ENCODE data around the gene PROM2. TPM values are rescaled to one million over a fixed set of nuclear protein-coding genes. Genes with fewer than 3 reads are reported as not detected.

The PROM2 gene
- total and polyA plus RNA-seq, 10 of the 15 experiments (the other 5 are each of a cell fraction or from before 2014, with no cell fraction given) = 0.01 to 0.04 TPM; not detected in 8

DNA sequence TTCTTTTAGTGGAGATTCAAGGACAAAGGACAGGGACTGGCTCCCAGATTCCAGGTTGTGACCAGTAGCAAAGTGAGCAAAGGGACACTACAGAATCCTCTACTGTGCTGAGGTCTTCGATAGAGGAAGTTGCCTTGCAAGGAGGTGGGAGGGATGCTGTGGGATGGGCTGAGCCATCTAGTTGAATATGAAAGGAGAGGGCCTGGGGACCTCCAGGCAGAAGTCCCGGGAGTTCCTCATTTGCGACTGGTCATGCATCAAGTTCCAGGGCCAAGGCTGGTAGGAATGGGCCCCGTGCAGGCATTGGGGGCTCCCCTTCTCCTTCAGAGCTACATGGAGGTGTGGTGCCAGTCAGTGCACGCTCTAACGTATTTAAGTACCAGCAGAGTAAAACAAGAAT is 12.6 kb upstream of the PROM2 start (continued):
- TF ChIP-seq, protein P1, sequence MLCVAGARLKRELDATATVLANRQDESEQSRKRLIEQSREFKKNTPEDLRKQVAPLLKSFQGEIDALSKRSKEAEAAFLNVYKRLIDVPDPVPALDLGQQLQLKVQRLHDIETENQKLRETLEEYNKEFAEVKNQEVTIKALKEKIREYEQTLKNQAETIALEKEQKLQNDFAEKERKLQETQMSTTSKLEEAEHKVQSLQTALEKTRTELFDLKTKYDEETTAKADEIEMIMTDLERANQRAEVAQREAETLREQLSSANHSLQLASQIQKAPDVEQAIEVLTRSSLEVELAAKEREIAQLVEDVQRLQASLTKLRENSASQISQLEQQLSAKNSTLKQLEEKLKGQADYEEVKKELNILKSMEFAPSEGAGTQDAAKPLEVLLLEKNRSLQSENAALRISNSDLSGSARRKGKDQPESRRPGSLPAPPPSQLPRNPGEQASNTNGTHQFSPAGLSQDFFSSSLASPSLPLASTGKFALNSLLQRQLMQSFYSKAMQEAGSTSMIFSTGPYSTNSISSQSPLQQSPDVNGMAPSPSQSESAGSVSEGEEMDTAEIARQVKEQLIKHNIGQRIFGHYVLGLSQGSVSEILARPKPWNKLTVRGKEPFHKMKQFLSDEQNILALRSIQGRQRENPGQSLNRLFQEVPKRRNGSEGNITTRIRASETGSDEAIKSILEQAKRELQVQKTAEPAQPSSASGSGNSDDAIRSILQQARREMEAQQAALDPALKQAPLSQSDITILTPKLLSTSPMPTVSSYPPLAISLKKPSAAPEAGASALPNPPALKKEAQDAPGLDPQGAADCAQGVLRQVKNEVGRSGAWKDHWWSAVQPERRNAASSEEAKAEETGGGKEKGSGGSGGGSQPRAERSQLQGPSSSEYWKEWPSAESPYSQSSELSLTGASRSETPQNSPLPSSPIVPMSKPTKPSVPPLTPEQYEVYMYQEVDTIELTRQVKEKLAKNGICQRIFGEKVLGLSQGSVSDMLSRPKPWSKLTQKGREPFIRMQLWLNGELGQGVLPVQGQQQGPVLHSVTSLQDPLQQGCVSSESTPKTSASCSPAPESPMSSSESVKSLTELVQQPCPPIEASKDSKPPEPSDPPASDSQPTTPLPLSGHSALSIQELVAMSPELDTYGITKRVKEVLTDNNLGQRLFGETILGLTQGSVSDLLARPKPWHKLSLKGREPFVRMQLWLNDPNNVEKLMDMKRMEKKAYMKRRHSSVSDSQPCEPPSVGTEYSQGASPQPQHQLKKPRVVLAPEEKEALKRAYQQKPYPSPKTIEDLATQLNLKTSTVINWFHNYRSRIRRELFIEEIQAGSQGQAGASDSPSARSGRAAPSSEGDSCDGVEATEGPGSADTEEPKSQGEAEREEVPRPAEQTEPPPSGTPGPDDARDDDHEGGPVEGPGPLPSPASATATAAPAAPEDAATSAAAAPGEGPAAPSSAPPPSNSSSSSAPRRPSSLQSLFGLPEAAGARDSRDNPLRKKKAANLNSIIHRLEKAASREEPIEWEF (IDR thresholded peaks at IDR 0.05; ENCODE audit: insufficient replicate concordance, low read depth, low read length) = no peak
- TF ChIP-seq FOS (IDR thresholded peaks at IDR 0.05; ENCODE audit: borderline replicate concordance, extremely low read depth, insufficient read length) (no peak), NRF1 (conservative IDR thresholded peaks at IDR 0.05; ENCODE audit: low read depth, low read length) (no peak), CBX5 (IDR thresholded peaks at IDR 0.05; ENCODE audit: low read depth) (no peak)

DNA sequence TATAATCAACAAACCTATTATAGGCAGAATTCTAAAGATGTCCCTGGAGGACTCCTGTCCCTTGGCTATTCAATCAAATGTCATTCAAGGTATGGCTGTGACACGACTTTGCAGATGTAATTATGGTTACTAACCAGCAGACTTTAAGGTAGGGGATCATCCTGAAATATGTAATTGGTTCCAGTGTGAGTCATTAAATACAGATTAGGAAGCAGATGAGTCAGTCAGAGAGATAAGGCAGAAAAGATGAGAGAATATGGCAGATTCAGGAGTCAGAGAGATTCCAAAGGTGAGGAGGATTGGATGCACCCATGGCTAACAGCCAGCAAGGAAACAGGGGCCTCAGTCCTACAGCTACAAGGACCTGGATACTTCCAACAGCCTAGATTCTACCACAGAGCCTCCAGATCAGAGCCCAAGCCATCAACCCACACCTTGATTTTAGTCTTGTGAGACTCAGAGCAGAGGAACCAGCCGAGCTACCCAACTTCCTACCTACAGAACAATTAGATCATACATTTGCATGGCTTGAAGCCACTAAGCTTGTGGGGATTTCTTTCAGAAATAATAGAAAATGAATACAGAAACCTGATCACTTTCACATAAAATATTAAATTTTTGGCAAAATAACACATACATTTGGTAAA is 11.2 kb upstream of the PROM2 start:
- Histone ChIP-seq H2AFZ (ENCODE audit: control insufficient read depth, low read depth, low read length) (no peak overlapping the region), H3K9ac (ENCODE audit: control insufficient read depth, insufficient read depth, low read length) (no peak overlapping the region), H3K4me2 (ENCODE audit: control insufficient read depth, insufficient read depth) (no peak overlapping the region), H3K79me2 (ENCODE audit: control insufficient read depth, insufficient read depth, low read length) (no peaks in the 10 kb centered on the region), H3K27ac (ENCODE audit: control insufficient read depth, insufficient read depth) (no peak overlapping the region), H4K20me1 (ENCODE audit: control insufficient read depth, insufficient read depth) (no peaks in the 10 kb centered on the region), H3K4me1 (ENCODE audit: control insufficient read depth, insufficient read depth, low read length) (no peaks in the 10 kb centered on the region), H3K36me3 (ENCODE audit: control insufficient read depth in 2 of 2, insufficient read depth in 2 of 2, low read length in 1 of 2) (no peaks in the 10 kb centered on the region), H3K27me3 (replicated peaks in 1 of 2; ENCODE audit: control insufficient read depth in 2 of 2, insufficient read depth in 2 of 2, low read length in 1 of 2) (no peaks in the 10 kb centered on the region), H3K9me3 (replicated peaks; ENCODE audit: control insufficient read depth, insufficient read depth, low read length) (no peaks in the 10 kb centered on the region; the same call in 2 of the 3 replicates), H3K4me3 (no peak overlapping the region)
- no peak for FAIRE-seq
- intact Hi-C loops (cut with micrococcal nuclease; ENCODE audit: unreplicated experiment) (no loop called here), in situ Hi-C loops (cut with MboI) (no loop called here)
- CTCF ChIA-PET = no interaction called here
- no peak for ATAC-seq
- WGBS (ENCODE audit: insufficient coverage, insufficient replicate concordance, low lambda C conversion rate, missing lambda C conversion rate) = 0% methylated on average over 2 of the region's 2 CpGs
- BruUV-seq (replicated peaks) = no TSS peak
- no peak for DNase-seq (ENCODE audit: low read depth, low spot score)
- RAD21 ChIA-PET (ENCODE audit: unreplicated experiment) = no interaction called here
- SMC1A ChIA-PET (ENCODE audit: uncharacterized antibody, unreplicated experiment) = no interaction called here
- POLR2A ChIA-PET = no interaction called here
- TF ChIP-seq MYC (IDR thresholded peaks at IDR 0.05; ENCODE audit: insufficient read depth, insufficient read length, insufficient replicate concordance, low read length, severe bottlenecking) (no peak), DPF2 (IDR thresholded peaks at IDR 0.05) (no peak), TBL1XR1 (IDR thresholded peaks at IDR 0.05; ENCODE audit: low read depth, low read length) (no peak)
- TF ChIP-seq, protein P2, sequence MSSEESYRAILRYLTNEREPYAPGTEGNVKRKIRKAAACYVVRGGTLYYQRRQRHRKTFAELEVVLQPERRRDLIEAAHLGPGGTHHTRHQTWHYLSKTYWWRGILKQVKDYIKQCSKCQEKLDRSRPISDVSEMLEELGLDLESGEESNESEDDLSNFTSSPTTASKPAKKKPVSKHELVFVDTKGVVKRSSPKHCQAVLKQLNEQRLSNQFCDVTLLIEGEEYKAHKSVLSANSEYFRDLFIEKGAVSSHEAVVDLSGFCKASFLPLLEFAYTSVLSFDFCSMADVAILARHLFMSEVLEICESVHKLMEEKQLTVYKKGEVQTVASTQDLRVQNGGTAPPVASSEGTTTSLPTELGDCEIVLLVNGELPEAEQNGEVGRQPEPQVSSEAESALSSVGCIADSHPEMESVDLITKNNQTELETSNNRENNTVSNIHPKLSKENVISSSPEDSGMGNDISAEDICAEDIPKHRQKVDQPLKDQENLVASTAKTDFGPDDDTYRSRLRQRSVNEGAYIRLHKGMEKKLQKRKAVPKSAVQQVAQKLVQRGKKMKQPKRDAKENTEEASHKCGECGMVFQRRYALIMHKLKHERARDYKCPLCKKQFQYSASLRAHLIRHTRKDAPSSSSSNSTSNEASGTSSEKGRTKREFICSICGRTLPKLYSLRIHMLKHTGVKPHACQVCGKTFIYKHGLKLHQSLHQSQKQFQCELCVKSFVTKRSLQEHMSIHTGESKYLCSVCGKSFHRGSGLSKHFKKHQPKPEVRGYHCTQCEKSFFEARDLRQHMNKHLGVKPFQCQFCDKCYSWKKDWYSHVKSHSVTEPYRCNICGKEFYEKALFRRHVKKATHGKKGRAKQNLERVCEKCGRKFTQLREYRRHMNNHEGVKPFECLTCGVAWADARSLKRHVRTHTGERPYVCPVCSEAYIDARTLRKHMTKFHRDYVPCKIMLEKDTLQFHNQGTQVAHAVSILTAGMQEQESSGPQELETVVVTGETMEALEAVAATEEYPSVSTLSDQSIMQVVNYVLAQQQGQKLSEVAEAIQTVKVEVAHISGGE (CRISPR knock-in tag; IDR thresholded peaks at IDR 0.05) = no peak
